Skeletal muscle cell (primary cell): ENCODE measurements around the gene CTDSPL.

Source experiments
- DNase-seq: peaks from one replicate; pipeline ENCODE4 v3.0.0-alpha.2; 2010; ENCODE audit warnings: low read depth
- H3K4me3 ChIP-seq: 2 replicates; pipeline ENCODE4 v1.5.1; 2011; ENCODE audit warnings: low read depth, mild to moderate bottlenecking, control low read depth, low read length, moderate library complexity

The CTDSPL gene

DNA sequence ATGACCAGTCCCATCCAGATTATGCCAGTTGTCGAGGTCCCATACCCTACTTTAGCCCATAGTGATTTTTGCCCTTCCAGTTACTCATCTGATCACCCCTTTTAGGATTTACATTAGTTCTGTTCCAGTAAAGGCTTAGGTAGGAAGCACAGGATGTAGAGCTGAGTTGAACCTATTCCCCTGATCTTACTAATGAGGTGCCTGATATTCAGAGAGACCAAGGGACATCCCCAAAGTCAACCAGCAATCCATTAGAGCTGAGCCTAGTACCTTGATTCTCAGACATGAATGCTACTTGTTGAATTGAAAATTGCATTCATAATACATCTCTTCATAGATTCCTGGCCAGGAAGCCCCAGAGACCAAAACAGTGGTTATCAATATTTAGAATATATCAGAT is 24.7 kb downstream of the CTDSPL start:
- H3K4me3 ChIP-seq: no peak overlapping the region
- no peak for DNase-seq

- DNase-seq: no peak
- no peak overlapping the region for H3K4me3 ChIP-seq
These were observed 25.4 kb downstream of the CTDSPL start for GRCh38 chr3:37887062-37887461.

GRCh38 chr3:37887824-37888223 is 26.1 kb downstream of the CTDSPL start:
- no peak overlapping the region for H3K4me3 ChIP-seq
- no peak for DNase-seq

GRCh38 chr3:37888421-37888820 is 26.7 kb downstream of the CTDSPL start:
- no peak for DNase-seq
- H3K4me3 ChIP-seq: no peak overlapping the region

DNA sequence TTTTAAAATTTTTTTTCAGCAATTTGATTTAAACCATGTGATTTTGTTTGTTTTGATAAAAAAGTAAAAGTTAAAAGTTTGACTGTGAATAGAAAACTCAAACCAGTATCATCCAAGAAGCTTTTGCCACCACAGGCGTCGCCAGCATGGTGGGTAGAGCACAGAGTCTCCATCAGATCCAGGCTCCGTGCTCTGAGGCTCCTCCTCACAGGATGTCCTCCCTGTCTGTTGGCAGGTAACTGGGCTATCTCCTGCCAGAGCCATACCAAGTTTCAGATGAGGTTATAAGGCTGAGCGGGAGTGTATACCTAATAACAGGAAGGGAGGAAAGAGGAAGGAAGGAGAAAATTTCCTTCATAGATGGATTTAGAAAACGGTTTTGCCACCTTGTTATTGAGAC is 28.8 kb downstream of the CTDSPL start:
- no peak for DNase-seq
- H3K4me3 ChIP-seq: no peak overlapping the region

DNA sequence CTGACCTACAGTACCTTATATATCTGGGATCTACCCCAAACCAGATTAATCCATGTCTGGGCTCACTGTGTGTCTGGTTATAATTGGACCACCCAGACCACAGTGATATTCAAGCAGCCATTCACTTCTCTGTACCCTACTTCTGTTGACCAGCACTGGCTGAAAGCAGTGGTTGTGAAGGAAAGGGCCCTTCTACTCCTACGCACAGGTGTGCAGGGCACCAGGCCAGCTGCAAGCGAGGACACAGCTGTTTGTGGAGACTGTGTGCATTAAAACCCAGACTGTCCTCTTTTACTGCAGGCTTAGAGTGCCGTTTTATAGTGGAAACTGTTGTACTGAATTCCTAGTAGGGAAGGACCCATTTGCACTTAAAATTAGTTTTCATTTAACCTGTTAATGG is 29.5 kb downstream of the CTDSPL start:
- H3K4me3 ChIP-seq: no peak overlapping the region
- DNase-seq: no peak

GRCh38 chr3:37892927-37893600 is 31.4 kb downstream of the CTDSPL start:
- no peak for DNase-seq

DNA sequence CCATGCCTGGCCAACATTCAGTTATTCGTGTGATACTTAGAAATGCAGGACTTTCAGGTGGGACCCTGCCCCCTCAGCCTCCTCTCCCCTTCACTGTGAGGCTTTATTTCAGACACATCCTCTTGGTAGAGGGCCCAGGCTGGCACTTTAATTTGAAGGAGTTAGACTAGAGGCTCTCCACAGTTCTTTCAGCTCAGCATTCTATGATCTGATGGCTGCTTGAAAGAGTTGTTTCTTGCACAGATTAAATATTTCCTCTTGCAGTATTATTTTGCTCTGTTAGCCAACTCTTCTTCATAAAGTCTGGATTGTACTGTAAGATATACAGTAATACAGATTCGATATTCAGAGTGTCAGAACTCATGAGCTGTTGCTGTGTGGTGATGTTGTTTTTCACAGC is 35.1 kb downstream of the CTDSPL start:
- H3K4me3 ChIP-seq: no peak overlapping the region
- no peak for DNase-seq

More at GRCh38 chr3:37892927-37893600, 31.4 kb downstream of the CTDSPL start:
- no peak overlapping the region for H3K4me3 ChIP-seq

- no peak for DNase-seq
- H3K4me3 ChIP-seq: no peak overlapping the region
These were observed 36.1 kb downstream of the CTDSPL start for GRCh38 chr3:37897763-37898162.

DNA sequence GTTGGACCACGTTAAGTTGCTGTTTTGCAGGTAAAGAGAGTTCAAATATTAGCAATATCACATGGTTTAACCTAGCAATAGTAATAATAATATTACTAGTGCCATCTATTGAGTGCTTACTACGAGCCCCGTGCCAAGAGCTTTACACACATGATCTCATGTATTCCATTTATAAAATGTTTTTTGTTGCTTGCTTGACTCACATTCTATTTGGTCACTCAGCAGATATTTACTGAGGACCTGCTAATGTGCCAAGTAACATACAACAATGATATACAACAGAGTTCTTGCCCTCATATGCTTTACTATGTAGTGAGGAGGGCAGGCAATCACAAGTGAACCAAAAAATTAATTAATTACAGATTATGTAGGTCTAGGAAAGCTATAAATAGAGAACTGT is 36.7 kb downstream of the CTDSPL start:
- no peak overlapping the region for H3K4me3 ChIP-seq

GRCh38 chr3:37899101-37899707 is 37.5 kb downstream of the CTDSPL start:
- DNase-seq: no peak
- no peak overlapping the region for H3K4me3 ChIP-seq

More for the DNA sequence above, 36.7 kb downstream of the CTDSPL start:
- DNase-seq: no peak

- no peak for DNase-seq
- no peak overlapping the region for H3K4me3 ChIP-seq
These were observed 38.1 kb downstream of the CTDSPL start for GRCh38 chr3:37899711-37900306.

DNA sequence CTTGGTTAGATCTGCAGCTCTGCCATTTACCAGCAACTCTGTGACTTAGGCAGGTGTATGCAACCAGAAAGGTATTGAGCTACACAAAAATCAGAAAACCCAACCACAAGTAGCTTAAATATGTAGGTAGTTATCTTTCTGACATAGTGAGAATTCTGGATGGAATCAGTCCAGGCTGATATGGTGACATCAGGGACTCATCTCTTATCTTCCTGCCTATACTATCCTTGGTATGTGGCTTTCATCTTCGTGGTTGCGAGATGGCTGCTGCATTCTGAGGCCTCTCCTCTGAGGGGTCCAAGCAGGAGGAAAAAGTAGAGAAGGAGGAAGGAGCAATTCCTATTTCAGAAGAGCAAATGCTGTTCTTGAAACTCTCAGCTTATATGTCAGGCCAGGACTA is 40.0 kb downstream of the CTDSPL start:
- H3K4me3 ChIP-seq: no peak overlapping the region
- DNase-seq: no peak

GRCh38 chr3:37902674-37903073 is 41.0 kb downstream of the CTDSPL start:
- DNase-seq: no peak
- no peak overlapping the region for H3K4me3 ChIP-seq

- H3K4me3 ChIP-seq: no peak overlapping the region
- no peak for DNase-seq
These were observed 41.6 kb downstream of the CTDSPL start for GRCh38 chr3:37903320-37903719.

- no peak for DNase-seq
- H3K4me3 ChIP-seq: no peak overlapping the region
These were observed 42.1 kb downstream of the CTDSPL start for GRCh38 chr3:37903734-37904133.

- DNase-seq: no peak
- no peak overlapping the region for H3K4me3 ChIP-seq
These were observed 42.9 kb downstream of the CTDSPL start for GRCh38 chr3:37904601-37905000.

DNA sequence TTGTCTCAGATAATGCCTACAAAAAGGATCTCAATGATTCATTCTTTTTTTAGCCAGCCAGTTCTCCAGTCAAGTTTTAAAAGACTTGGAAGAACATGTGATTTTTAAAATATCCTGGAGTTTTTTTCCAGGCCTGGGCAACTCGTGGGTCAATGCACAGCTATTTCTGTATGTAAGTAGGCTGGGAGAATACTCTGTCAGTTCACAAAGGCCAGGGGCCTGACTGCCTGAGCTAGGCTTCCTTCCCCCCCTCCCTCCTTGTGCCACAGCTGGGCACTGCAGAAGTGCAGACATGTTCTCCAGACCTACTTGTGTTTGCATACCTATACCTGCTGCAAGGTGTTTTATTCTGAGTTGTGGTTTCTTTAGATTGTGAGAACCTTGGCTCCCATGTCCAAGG is 43.7 kb downstream of the CTDSPL start:
- no peak overlapping the region for H3K4me3 ChIP-seq
- DNase-seq: no peak

GRCh38 chr3:37905987-37906674 is 44.5 kb downstream of the CTDSPL start:
- peak; percentile 28 for DNase-seq
- H3K4me3 ChIP-seq: no peak overlapping the region

GRCh38 chr3:37906734-37907282 is 45.1 kb downstream of the CTDSPL start:
- DNase-seq: no peak
- H3K4me3 ChIP-seq: no peak overlapping the region
